GM18951 (cell line): ENCODE data around the gene HOXB9.

ENCODE experiments used
- POLR2A ChIP-seq: IDR thresholded peaks from 4 replicates; pipeline ENCODE4 v1.6.1; 2011; ENCODE audit warnings: mild to moderate bottlenecking; ENCODE audit not compliant: insufficient read length, insufficient read depth; ENCODE audit errors: extremely low read depth
- in situ Hi-C: fragments of 300-500 bp; cut with MboI; formaldehyde crosslinking; loops from one replicate; pipeline ENCODE4 v1.12.0; 2022; ENCODE audit warnings: low sequenced_read_pairs, mixed read lengths, inconsistent platforms; ENCODE audit not compliant: unreplicated experiment

Gene HOXB9

GRCh38 chr17:48626245-48627117, at the start of gene HOXB9:
TSS of gene HOXB9 (minus strand) at chr17:48626358. CDS start at chr17:48626269, 89 bp downstream.
- in situ Hi-C loops, result no loop called here
- no peak for TF ChIP-seq POLR2A

- no peak for TF ChIP-seq POLR2A
- in situ Hi-C loops, result loop anchor here (10.0 kb wide), 1 partner anchor 212 kb away; no protein-coding TSS in a partner anchor
Measured at GRCh38 chr17:48672340-48672739, 46.2 kb upstream of the HOXB9 start.

- in situ Hi-C loops, result loop anchor here (10.0 kb wide), 1 partner anchor 213 kb away; no protein-coding TSS in a partner anchor
- TF ChIP-seq POLR2A, result no peak
Measured at GRCh38 chr17:48671697-48672171, 45.6 kb upstream of the HOXB9 start.

GRCh38 chr17:48663134-48663924, 37.2 kb upstream of the HOXB9 start:
- in situ Hi-C loops, result no loop called here
- no peak for TF ChIP-seq POLR2A

GRCh38 chr17:48655913-48656312, 29.8 kb upstream of the HOXB9 start:
- in situ Hi-C loops, result no loop called here
- no peak for TF ChIP-seq POLR2A

GRCh38 chr17:48649741-48650140, 23.6 kb upstream of the HOXB9 start:
- TF ChIP-seq POLR2A, result no peak
- in situ Hi-C loops, result no loop called here

GRCh38 chr17:48647963-48648245, 21.7 kb upstream of the HOXB9 start:
- no peak for TF ChIP-seq POLR2A
- in situ Hi-C loops, result no loop called here

- in situ Hi-C loops, result no loop called here
- TF ChIP-seq POLR2A, result no peak
Measured at GRCh38 chr17:48647103-48647962, 21.2 kb upstream of the HOXB9 start.

- in situ Hi-C loops, result no loop called here
- peak; percentile 26 for TF ChIP-seq POLR2A
Measured at GRCh38 chr17:48646183-48647102, 20.3 kb upstream of the HOXB9 start.

- in situ Hi-C loops, result no loop called here
Measured at GRCh38 chr17:48645639-48646182, 19.6 kb upstream of the HOXB9 start.

GRCh38 chr17:48644910-48645557, 18.9 kb upstream of the HOXB9 start:
- in situ Hi-C loops, result no loop called here
- no peak for TF ChIP-seq POLR2A

More at GRCh38 chr17:48645639-48646182, 19.6 kb upstream of the HOXB9 start:
- TF ChIP-seq POLR2A, result no peak
